IgD-negative memory B cell (primary cell): ENCODE measurements around the gene DCTN5. TPM values are rescaled to one million over a fixed set of nuclear protein-coding genes. Genes with fewer than 3 reads are reported as not detected.

Experiments used
- H3K27ac Mint-ChIP-seq, 3 donors: one replicate each; pipeline ENCODE4 v1.8.0; 2020 to 2022; ENCODE audit warnings: mild to moderate bottlenecking in 3 of 3, mixed read lengths in 3 of 3, moderate library complexity in 1 of 3
- H3K27me3 Mint-ChIP-seq: one replicate; pipeline ENCODE4 v1.8.0; 2021; ENCODE audit warnings: mixed read lengths
- H3K36me3 Mint-ChIP-seq: one replicate; pipeline ENCODE4 v1.8.0; 2020; ENCODE audit warnings: mild to moderate bottlenecking, mixed read lengths
- H3K4me1 Mint-ChIP-seq, 3 donors: one replicate each; pipeline ENCODE4 v1.8.0; 2020 to 2022; ENCODE audit warnings: mixed read lengths in 3 of 3, mild to moderate bottlenecking in 1 of 3
- H3K4me3 Mint-ChIP-seq, 4 donors: one replicate each; pipeline ENCODE4 v1.8.0; 2020 to 2022; ENCODE audit warnings: mild to moderate bottlenecking in 4 of 4, mixed read lengths in 4 of 4, moderate library complexity in 3 of 4
- H3K9me3 Mint-ChIP-seq, 3 donors: one replicate each; pipeline ENCODE4 v1.8.0; 2020 to 2021; ENCODE audit warnings: mixed read lengths in 3 of 3, mild to moderate bottlenecking in 1 of 3
- polyA plus RNA-seq: library from polyadenylated mRNA; unstranded; fragments of 300-500 nt; fragmentation: Illumina TruSeq; gene quantifications from one replicate; pipeline ENCODE4 v1.2.3, GENCODE V29; 2021

Gene DCTN5
- polyA plus RNA-seq, 1 donor from 2014 or later, result 57.5 TPM

GRCh38 chr16:23634461-23635036, 6.7 kb upstream of the DCTN5 start:
- peaks cover 7% of the 10 kb centered on the region for H3K36me3 Mint-ChIP-seq
- H3K27ac Mint-ChIP-seq, result no peak overlapping the region
- H3K9me3 Mint-ChIP-seq, result peaks cover 0 to 2% (median 0%) of the 10 kb centered on the region in 3 donors
- H3K4me1 Mint-ChIP-seq, result peaks cover 2 to 5% (median 3%) of the 10 kb centered on the region in 3 donors
- H3K27me3 Mint-ChIP-seq, result no peaks in the 10 kb centered on the region
- H3K4me3 Mint-ChIP-seq, result no peak overlapping the region

GRCh38 chr16:23635958-23636357, 5.3 kb upstream of the DCTN5 start:
- H3K27me3 Mint-ChIP-seq, result no peaks in the 10 kb centered on the region
- peaks cover 4% of the 10 kb centered on the region for H3K36me3 Mint-ChIP-seq
- H3K9me3 Mint-ChIP-seq, result peaks cover 0 to 2% (median 0%) of the 10 kb centered on the region in 3 donors
- peaks cover 10 to 14% (median 10%) of the 10 kb centered on the region in 3 donors for H3K4me1 Mint-ChIP-seq
- no peak overlapping the region for H3K27ac Mint-ChIP-seq
- no peak overlapping the region for H3K4me3 Mint-ChIP-seq

GRCh38 chr16:23640615-23640930, 693 bp upstream of the DCTN5 start:
- peak overlapping the region; percentile 98 to 100 (median 99) for H3K4me3 Mint-ChIP-seq
- H3K27me3 Mint-ChIP-seq, result no peaks in the 10 kb centered on the region
- H3K9me3 Mint-ChIP-seq, result no peaks in the 10 kb centered on the region
- no peaks in the 10 kb centered on the region for H3K36me3 Mint-ChIP-seq
- peaks cover 18 to 28% (median 21%) of the 10 kb centered on the region in 3 donors for H3K4me1 Mint-ChIP-seq
- peak overlapping the region; percentile 87 to 97 (median 90) for H3K27ac Mint-ChIP-seq

GRCh38 chr16:23642246-23642774, 1.0 kb downstream of the DCTN5 start:
- Mint-ChIP-seq H3K27ac (peak overlapping the region; percentile 90 to 100 (median 97)), H3K27me3 (no peaks in the 10 kb centered on the region), H3K9me3 (no peaks in the 10 kb centered on the region), H3K36me3 (peaks cover 3% of the 10 kb centered on the region), H3K4me1 (peaks cover 25 to 40% (median 28%) of the 10 kb centered on the region in 3 donors), H3K4me3 (peak overlapping the region; percentile 98 to 100 (median 99))

GRCh38 chr16:23650674-23651416, 9.6 kb downstream of the DCTN5 start:
- H3K27ac Mint-ChIP-seq, result peak overlapping the region in 2 of 3 donors; percentile 49 to 87
- H3K4me3 Mint-ChIP-seq, result peak overlapping the region in 3 of 4 donors; percentile 15 to 82 (median 51)
- H3K36me3 Mint-ChIP-seq, result peaks cover 28% of the 10 kb centered on the region
- H3K9me3 Mint-ChIP-seq, result no peaks in the 10 kb centered on the region
- H3K27me3 Mint-ChIP-seq, result no peaks in the 10 kb centered on the region
- peaks cover 31 to 38% (median 33%) of the 10 kb centered on the region in 3 donors for H3K4me1 Mint-ChIP-seq

- H3K4me3 Mint-ChIP-seq, result peak overlapping the region in 2 of 4 donors; percentile 46 to 82
Measured at GRCh38 chr16:23651943-23652468, 10.7 kb downstream of the DCTN5 start.

GRCh38 chr16:23663918-23664317, 22.7 kb downstream of the DCTN5 start:
- H3K36me3 Mint-ChIP-seq, result peaks cover 10% of the 10 kb centered on the region

More at GRCh38 chr16:23651943-23652468, 10.7 kb downstream of the DCTN5 start:
- no peaks in the 10 kb centered on the region for H3K9me3 Mint-ChIP-seq
- peak overlapping the region in 2 of 3 donors; percentile 31 to 48 for H3K27ac Mint-ChIP-seq
- H3K36me3 Mint-ChIP-seq, result peaks cover 27% of the 10 kb centered on the region
- peaks cover 24 to 30% (median 24%) of the 10 kb centered on the region in 3 donors for H3K4me1 Mint-ChIP-seq
- no peaks in the 10 kb centered on the region for H3K27me3 Mint-ChIP-seq

GRCh38 chr16:23666571-23667354, 25.5 kb downstream of the DCTN5 start:
- Mint-ChIP-seq H3K27ac (no peak overlapping the region), H3K27me3 (peaks cover 1% of the 10 kb centered on the region), H3K4me1 (peaks cover 8 to 19% (median 12%) of the 10 kb centered on the region in 3 donors), H3K9me3 (no peaks in the 10 kb centered on the region), H3K36me3 (peaks cover 9% of the 10 kb centered on the region), H3K4me3 (no peak overlapping the region)

More at GRCh38 chr16:23663918-23664317, 22.7 kb downstream of the DCTN5 start:
- no peak overlapping the region for H3K27ac Mint-ChIP-seq
- H3K9me3 Mint-ChIP-seq, result no peaks in the 10 kb centered on the region
- peaks cover 0 to 5% (median 0%) of the 10 kb centered on the region in 3 donors for H3K4me1 Mint-ChIP-seq
- no peak overlapping the region for H3K4me3 Mint-ChIP-seq
- H3K27me3 Mint-ChIP-seq, result no peaks in the 10 kb centered on the region

- peaks cover 10% of the 10 kb centered on the region for H3K36me3 Mint-ChIP-seq
- no peak overlapping the region for H3K27ac Mint-ChIP-seq
- peaks cover 8 to 19% (median 12%) of the 10 kb centered on the region in 3 donors for H3K4me1 Mint-ChIP-seq
- H3K27me3 Mint-ChIP-seq, result peaks cover 1% of the 10 kb centered on the region
- no peak overlapping the region for H3K4me3 Mint-ChIP-seq
- H3K9me3 Mint-ChIP-seq, result no peaks in the 10 kb centered on the region
Measured at GRCh38 chr16:23667355-23667659, 26.0 kb downstream of the DCTN5 start.

GRCh38 chr16:23668225-23668624, 27.0 kb downstream of the DCTN5 start:
- H3K4me1 Mint-ChIP-seq, result peaks cover 8 to 19% (median 12%) of the 10 kb centered on the region in 3 donors
- H3K9me3 Mint-ChIP-seq, result no peaks in the 10 kb centered on the region
- H3K36me3 Mint-ChIP-seq, result peaks cover 10% of the 10 kb centered on the region
- H3K27me3 Mint-ChIP-seq, result peaks cover 1% of the 10 kb centered on the region
- H3K4me3 Mint-ChIP-seq, result no peak overlapping the region
- H3K27ac Mint-ChIP-seq, result no peak overlapping the region

GRCh38 chr16:23668873-23669272, 27.6 kb downstream of the DCTN5 start:
- no peak overlapping the region for H3K27ac Mint-ChIP-seq

GRCh38 chr16:23670137-23670776, 29.0 kb downstream of the DCTN5 start:
- Mint-ChIP-seq H3K36me3 (peaks cover 10% of the 10 kb centered on the region), H3K27me3 (peaks cover 1% of the 10 kb centered on the region), H3K4me3 (peak overlapping the region in 2 of 4 donors; percentile 52 to 54), H3K4me1 (peaks cover 8 to 19% (median 12%) of the 10 kb centered on the region in 3 donors), H3K9me3 (no peaks in the 10 kb centered on the region), H3K27ac (peak overlapping the region in 1 of 3 donors; percentile 91)

More at GRCh38 chr16:23668873-23669272, 27.6 kb downstream of the DCTN5 start:
- Mint-ChIP-seq H3K27me3 (peaks cover 1% of the 10 kb centered on the region), H3K4me3 (no peak overlapping the region), H3K4me1 (peaks cover 8 to 19% (median 12%) of the 10 kb centered on the region in 3 donors), H3K36me3 (peaks cover 10% of the 10 kb centered on the region), H3K9me3 (no peaks in the 10 kb centered on the region)

GRCh38 chr16:23673971-23674614, 32.8 kb downstream of the DCTN5 start:
- Mint-ChIP-seq H3K36me3 (peaks cover 4% of the 10 kb centered on the region), H3K9me3 (no peaks in the 10 kb centered on the region), H3K4me1 (peaks cover 11 to 23% (median 20%) of the 10 kb centered on the region in 3 donors), H3K27me3 (peaks cover 1% of the 10 kb centered on the region), H3K4me3 (peak overlapping the region in 1 of 4 donors; percentile 4), H3K27ac (no peak overlapping the region)
